ENCODE data around the gene CBFA2T2. TPM values are rescaled to one million over a fixed set of nuclear protein-coding genes. Genes with fewer than 3 reads are reported as not detected.
"Not testable (repeated sequence)": the region's sequence is repeated elsewhere in the genome, so short reads cannot be mapped to it uniquely, and the experiment has no call there.

Gene CBFA2T2
- total RNA-seq, 1 experiment from 2014 or later: 20.0 TPM

- no peak for TF ChIP-seq EZH2 (IDR thresholded peaks at IDR 0.05; ENCODE audit: low read depth)
- no peak for TF ChIP-seq CTCF (conservative IDR thresholded peaks at IDR 0.05)
- Histone ChIP-seq H3K79me2 (ENCODE audit: low read depth) (no peaks in the 10 kb centered on the region), H3K9me2 (ENCODE audit: insufficient read depth) (no peaks in the 10 kb centered on the region), H3F3A (ENCODE audit: insufficient read depth, low read depth) (peaks cover 4% of the 10 kb centered on the region; the same call in 1 of the 2 replicates), H3K27ac (no peak overlapping the region), H3K4me1 (replicated peaks; ENCODE audit: insufficient read depth) (peaks cover 5% of the 10 kb centered on the region), H3K9me3 (ENCODE audit: insufficient read depth, low read depth) (no peaks in the 10 kb centered on the region), H3K4me2 (no peak overlapping the region), H4K20me1 (ENCODE audit: insufficient read depth) (no peaks in the 10 kb centered on the region), H3K4me3 (no peak overlapping the region), H3K36me3 (ENCODE audit: low read depth) (no peaks in the 10 kb centered on the region), H2AFZ (no peak overlapping the region), H3K27me3 (ENCODE audit: insufficient read depth, low read depth) (no peaks in the 10 kb centered on the region)
- ChIA-PET CTCF (no interaction called here), POLR2A (ENCODE audit: unreplicated experiment) (no interaction called here)
- DNase-seq: no peak
- BruUV-seq (replicated peaks): no TSS peak
- intact Hi-C loops (cut with micrococcal nuclease; ENCODE audit: unreplicated experiment): no loop called here
Measured at GRCh38 chr20:33482581-33482980, 7.3 kb upstream of the CBFA2T2 start.

GRCh38 chr20:33483186-33483585, 6.7 kb upstream of the CBFA2T2 start:
- intact Hi-C loops (cut with micrococcal nuclease; ENCODE audit: unreplicated experiment); CTCF ChIA-PET; BruUV-seq (replicated peaks): not testable (repeated sequence)

GRCh38 chr20:33488201-33488600, 1.7 kb upstream of the CBFA2T2 start:
- TF ChIP-seq EZH2 (IDR thresholded peaks at IDR 0.05; ENCODE audit: low read depth) (no peak), CTCF (conservative IDR thresholded peaks at IDR 0.05) (no peak)
- no TSS peak for BruUV-seq (replicated peaks)
- peaks cover 23% of the 10 kb centered on the region for H3K79me2 ChIP-seq (ENCODE audit: low read depth)
- DNase-seq: no peak
- no peak overlapping the region for H3K27ac ChIP-seq
- no peaks in the 10 kb centered on the region for H3K9me3 ChIP-seq (ENCODE audit: insufficient read depth, low read depth)
- CTCF ChIA-PET: no interaction called here
- intact Hi-C loops (cut with micrococcal nuclease; ENCODE audit: unreplicated experiment): no loop called here
- H4K20me1 ChIP-seq (ENCODE audit: insufficient read depth): 0 out of 2 replicates have a peak, but pooled peaks cover 5% of the 10 kb centered on the region
- peaks cover 18% of the 10 kb centered on the region for H3K4me1 ChIP-seq (replicated peaks; ENCODE audit: insufficient read depth)
- no peak overlapping the region for H3K4me2 ChIP-seq
- no peak overlapping the region for H2AFZ ChIP-seq
- no peak overlapping the region for H3K4me3 ChIP-seq
- no peaks in the 10 kb centered on the region for H3K27me3 ChIP-seq (ENCODE audit: insufficient read depth, low read depth)
- H3K36me3 ChIP-seq (ENCODE audit: low read depth): no peaks in the 10 kb centered on the region
- POLR2A ChIA-PET (ENCODE audit: unreplicated experiment): interaction anchor here (0.6 kb wide), 1 partner anchor 45 kb away, joined by 3 read pairs; the partner anchor contains the start of gene SNTA1
- H3K9me2 ChIP-seq (ENCODE audit: insufficient read depth): no peaks in the 10 kb centered on the region
- peaks cover 20% of the 10 kb centered on the region for H3F3A ChIP-seq (ENCODE audit: insufficient read depth, low read depth)

More at GRCh38 chr20:33483186-33483585, 6.7 kb upstream of the CBFA2T2 start:
- H2AFZ ChIP-seq; H3K4me1 ChIP-seq (replicated peaks; ENCODE audit: insufficient read depth); H3K36me3 ChIP-seq (ENCODE audit: low read depth); H3K27me3 ChIP-seq (ENCODE audit: insufficient read depth, low read depth); POLR2A ChIA-PET (ENCODE audit: unreplicated experiment); H4K20me1 ChIP-seq (ENCODE audit: insufficient read depth); H3K4me2 ChIP-seq; DNase-seq; H3K27ac ChIP-seq; H3K9me3 ChIP-seq (ENCODE audit: insufficient read depth, low read depth); H3K4me3 ChIP-seq; H3K9me2 ChIP-seq (ENCODE audit: insufficient read depth); H3F3A ChIP-seq (ENCODE audit: insufficient read depth, low read depth); H3K79me2 ChIP-seq (ENCODE audit: low read depth): not testable (repeated sequence)

- BruUV-seq (replicated peaks): not testable (repeated sequence)
Measured at GRCh38 chr20:33488661-33489494, 1.0 kb upstream of the CBFA2T2 start.

More at GRCh38 chr20:33488661-33489494, 1.0 kb upstream of the CBFA2T2 start:
- H3K79me2 ChIP-seq (ENCODE audit: low read depth): peaks cover 30% of the 10 kb centered on the region
- peaks cover 18% of the 10 kb centered on the region for H3K4me1 ChIP-seq (replicated peaks; ENCODE audit: insufficient read depth)
- peak overlapping the region; percentile 88 for H3K4me2 ChIP-seq
- POLR2A ChIA-PET (ENCODE audit: unreplicated experiment): interaction anchor here (0.6 to 1.2 kb wide), 4 partner anchors 18 to 302 kb away, joined by 3 to 6 read pairs (median 3); partner anchors contain the start of gene SNTA1
- peak overlapping the region; percentile 90 for H3K27ac ChIP-seq
- H3K9me2 ChIP-seq (ENCODE audit: insufficient read depth); H3K9me3 ChIP-seq (ENCODE audit: insufficient read depth, low read depth); H4K20me1 ChIP-seq (ENCODE audit: insufficient read depth); H3K27me3 ChIP-seq (ENCODE audit: insufficient read depth, low read depth); DNase-seq; intact Hi-C loops (cut with micrococcal nuclease; ENCODE audit: unreplicated experiment); H3K36me3 ChIP-seq (ENCODE audit: low read depth): not testable (repeated sequence)
- CTCF ChIA-PET: interaction anchor here (0.9 kb wide), 1 partner anchor 179 kb away, joined by 7 read pairs; no protein-coding TSS in a partner anchor
- H3F3A ChIP-seq (ENCODE audit: insufficient read depth, low read depth): peaks cover 20% of the 10 kb centered on the region
- H2AFZ ChIP-seq: peak overlapping the region; percentile 75; the same call in 1 of the 2 replicates
- peak overlapping the region; percentile 55; the same call in 1 of the 2 replicates for H3K4me3 ChIP-seq
